GM12872 (cell line): ENCODE results near the gene RPIA.

Experiments
- TF ChIP-seq, protein P1 (sequence below): IDR thresholded peaks from 3 replicates; pipeline ENCODE4 v1.5.1; 2011; ENCODE audit warnings: low read depth, mild to moderate bottlenecking, low read length, moderate library complexity; ENCODE audit not compliant: insufficient read depth

The RPIA gene

DNA sequence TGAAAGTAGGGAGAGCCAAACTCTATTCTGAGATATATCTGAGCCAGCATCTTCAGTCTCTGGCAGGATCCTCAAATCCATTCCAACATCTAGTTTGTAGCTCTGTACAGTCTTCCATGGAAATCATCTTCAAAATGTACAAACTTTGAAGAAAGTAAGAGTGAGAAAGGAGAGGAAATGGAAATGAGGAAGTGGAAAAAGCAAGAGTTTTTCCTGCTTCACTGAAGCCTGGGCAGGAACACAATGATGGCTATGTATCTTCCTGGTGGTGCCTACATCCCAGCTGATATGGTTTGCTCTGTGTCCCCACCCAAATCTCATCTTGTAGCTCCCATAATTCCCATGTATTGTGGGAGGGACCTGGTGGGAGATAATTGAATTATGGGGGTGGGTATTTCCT is 4.1 kb upstream of the RPIA start:
- TF ChIP-seq, protein P1, sequence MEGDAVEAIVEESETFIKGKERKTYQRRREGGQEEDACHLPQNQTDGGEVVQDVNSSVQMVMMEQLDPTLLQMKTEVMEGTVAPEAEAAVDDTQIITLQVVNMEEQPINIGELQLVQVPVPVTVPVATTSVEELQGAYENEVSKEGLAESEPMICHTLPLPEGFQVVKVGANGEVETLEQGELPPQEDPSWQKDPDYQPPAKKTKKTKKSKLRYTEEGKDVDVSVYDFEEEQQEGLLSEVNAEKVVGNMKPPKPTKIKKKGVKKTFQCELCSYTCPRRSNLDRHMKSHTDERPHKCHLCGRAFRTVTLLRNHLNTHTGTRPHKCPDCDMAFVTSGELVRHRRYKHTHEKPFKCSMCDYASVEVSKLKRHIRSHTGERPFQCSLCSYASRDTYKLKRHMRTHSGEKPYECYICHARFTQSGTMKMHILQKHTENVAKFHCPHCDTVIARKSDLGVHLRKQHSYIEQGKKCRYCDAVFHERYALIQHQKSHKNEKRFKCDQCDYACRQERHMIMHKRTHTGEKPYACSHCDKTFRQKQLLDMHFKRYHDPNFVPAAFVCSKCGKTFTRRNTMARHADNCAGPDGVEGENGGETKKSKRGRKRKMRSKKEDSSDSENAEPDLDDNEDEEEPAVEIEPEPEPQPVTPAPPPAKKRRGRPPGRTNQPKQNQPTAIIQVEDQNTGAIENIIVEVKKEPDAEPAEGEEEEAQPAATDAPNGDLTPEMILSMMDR: no peak

DNA sequence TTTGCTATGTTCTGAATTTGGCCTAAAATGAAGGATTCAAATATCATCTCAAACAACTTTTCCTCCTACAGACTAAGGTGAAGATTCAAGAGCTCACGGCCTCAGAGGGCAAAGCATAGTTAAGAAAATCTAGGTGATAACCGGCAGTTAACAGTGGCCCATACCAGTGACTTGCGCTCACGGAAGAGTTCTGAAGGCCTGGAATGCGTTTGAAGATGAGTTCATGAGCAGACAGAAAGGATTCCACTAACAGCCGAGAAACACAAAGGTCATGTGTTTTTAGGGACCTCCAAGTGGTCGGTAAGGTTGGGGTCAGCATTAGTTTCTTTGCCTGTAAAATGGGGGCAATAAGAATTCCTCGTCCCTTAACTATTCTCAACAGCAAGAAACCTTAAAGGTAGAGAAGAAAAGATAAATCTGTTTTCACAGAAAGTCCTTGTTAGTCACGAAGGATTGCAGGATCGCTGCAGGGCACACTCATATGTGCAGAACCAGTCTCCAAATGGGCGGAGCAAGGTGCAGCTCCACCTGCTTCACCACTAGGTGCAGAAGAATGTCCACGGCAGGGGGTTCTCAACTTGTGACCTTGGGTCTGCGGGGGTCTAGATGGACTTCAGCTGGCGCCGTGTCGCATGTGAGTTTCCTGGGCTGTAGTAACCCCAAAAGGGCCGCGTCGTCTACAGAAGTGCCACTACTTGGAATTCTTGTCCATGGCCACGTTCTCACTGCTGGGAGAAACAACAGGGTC is 708 bp upstream of the RPIA start:
- TF ChIP-seq, protein P1: peak; percentile 50

DNA sequence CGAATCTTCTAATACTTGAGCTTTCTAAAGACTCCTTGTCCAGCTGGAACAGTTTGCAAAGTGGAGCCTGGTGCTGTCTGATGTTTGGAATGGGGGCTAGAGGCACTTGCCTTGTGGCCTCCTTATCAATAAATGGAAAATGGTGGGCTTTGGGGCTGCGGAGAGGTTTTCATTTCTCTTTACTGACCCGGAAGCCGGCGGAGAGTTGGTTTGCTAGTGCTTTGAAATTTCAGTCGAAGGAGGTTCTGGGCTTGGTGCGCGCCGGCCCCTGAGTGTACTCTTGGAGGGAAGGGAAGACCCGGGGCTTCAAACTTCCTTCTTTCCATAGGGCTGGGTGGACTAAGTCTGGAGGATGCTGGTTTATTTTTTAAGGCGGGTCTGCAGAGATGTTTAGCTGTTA is 714 bp downstream of the RPIA start:
- TF ChIP-seq, protein P1: no peak

DNA sequence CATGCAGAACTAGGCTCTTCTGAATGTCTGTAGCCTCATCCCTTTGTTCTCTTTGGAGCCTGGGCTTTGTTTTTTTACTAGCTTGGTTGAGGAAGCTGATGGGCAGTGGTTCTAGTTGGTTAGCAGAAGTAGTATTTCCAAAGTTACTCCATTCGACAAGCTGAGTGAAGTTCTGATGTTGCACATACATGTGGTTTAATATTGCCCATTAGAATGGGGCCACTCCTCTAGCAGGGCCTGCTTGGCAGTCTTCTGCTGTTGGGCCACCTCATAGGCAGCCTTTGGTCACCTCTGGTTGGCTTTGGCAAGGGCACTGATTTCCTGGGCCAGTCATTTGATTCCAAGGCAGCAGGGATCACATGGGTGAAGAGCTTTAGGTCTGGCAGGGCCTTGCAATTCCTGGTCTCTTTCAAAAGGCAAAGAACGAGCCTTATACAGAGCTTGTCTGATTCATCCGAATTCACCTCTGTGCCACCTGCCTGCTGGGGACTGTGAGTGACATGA is 2.5 kb downstream of the RPIA start:
- TF ChIP-seq, protein P1: no peak

DNA sequence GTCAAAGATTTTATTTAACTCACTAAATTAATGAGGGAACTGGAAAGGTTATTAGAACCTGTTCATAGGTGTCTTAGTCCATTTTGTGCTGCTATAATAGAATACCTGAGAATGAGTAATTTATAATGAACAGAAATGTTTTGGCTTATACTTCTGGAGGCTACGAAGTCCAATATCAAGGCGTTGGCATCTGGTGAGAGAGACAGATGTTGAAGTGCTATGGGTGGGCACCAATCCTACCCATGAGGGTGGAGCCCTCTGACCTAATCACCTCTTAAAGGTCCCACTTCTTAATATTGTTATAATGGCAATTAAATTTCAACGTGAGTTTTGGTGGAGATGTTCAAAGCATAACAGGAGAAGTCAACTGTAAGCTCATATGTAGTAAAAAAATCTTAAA is 5.1 kb downstream of the RPIA start:
- TF ChIP-seq, protein P1: no peak

DNA sequence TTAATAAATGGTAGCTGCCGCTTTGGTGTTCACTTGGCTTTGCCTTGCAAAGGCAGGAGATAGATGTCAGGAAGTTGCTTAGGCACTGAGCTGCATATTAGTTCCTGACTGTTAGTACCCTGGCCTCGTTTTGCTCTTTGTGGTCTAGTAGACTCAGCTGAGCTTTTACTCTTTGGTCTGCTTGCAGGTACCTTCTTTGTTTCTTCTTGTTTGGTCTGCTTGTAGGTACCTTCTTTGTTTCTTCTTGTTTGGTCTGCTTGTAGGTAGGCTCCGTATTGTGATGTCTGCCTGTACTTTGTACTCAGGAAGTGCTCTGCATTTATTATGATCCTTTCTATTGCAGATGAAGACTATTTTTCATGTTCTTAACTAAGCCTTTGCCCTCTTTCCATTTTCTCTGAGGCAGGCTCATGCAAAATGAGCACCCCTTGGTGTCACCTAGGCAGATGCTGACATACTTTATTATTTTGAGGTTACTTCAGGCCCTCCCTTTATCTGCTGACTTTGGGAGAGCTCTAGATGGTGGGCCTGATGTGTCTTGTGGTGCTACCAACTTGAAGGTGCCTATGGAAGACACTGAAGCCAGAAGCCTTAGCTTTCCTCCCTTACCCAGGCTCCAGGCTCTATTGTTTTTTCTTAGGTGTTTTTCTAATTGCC is 6.0 kb downstream of the RPIA start:
- TF ChIP-seq, protein P1: no peak

DNA sequence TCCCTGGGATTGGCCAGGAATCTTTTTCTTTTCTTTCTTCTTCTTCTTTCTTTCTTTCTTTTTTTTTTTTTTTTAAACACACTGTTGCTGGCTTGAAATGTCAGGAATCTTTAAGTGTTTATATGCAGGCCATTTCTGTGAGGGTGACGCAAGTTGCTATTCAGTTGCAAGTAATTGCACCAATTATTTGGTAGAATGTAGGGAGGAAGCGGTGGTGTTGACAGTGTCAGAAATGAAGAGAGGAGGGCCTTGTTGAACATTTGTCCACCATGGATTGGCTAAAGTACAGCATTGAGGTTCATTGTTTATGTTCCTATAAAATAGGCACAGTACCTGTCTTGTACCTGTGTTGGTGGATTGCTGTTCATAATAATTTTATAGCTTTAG is 6.5 kb downstream of the RPIA start:
- TF ChIP-seq, protein P1: no peak
